H1 (cell line): ENCODE results near the gene SPOCK1. TPM values are rescaled to one million over a fixed set of nuclear protein-coding genes. Genes with fewer than 3 reads are reported as not detected.
A peak's percentile ranks its signal among the peaks of the same experiment; 100 is the strongest.

Experiments
- CTCF ChIA-PET: fragments of 300-600 bp; sonication (Branson Sonifier 250); formaldehyde crosslinking; loops from one replicate; lab custom pipeline; 2021; ENCODE audit not compliant: partially characterized antibody; lab: Charles Lee
- POLR2A ChIA-PET: fragments of 300-600 bp; sonication (Branson Sonifier 250); formaldehyde crosslinking; loops from one replicate; lab custom pipeline; 2021; ENCODE audit warnings: inconsistent platforms; ENCODE audit not compliant: partially characterized antibody; lab: Charles Lee
- DNase-seq, 2 experiments: peaks; one replicate each; pipeline versions ENCODE4 v3.0.0 to v3.0.0-alpha.2; 2010 to 2022; ENCODE audit warnings: low spot score in 2 of 2, low read depth in 1 of 2, mixed read lengths in 1 of 2
- FAIRE-seq: peaks from 2 replicates; lab custom pipeline; 2011; peaks lifted over from hg19 to GRCh38; lab: Jason Lieb, UNC
- H2AFZ ChIP-seq: 2 replicates; pipeline ENCODE4 v1.8.1; 2012; ENCODE audit warnings: low read length, inconsistent platforms
- H2AK5ac ChIP-seq: 2 replicates; pipeline ENCODE4 v1.6.1; 2013; ENCODE audit warnings: low read depth, low read length
- H2BK120ac ChIP-seq: replicated peaks from 2 replicates; pipeline ENCODE3; 2013; ENCODE audit warnings: low read depth, low read length, inconsistent platforms
- H2BK12ac ChIP-seq: 2 replicates; pipeline ENCODE4 v1.6.1; 2013; ENCODE audit warnings: low read depth, low read length
- H2BK15ac ChIP-seq: 2 replicates; pipeline ENCODE4 v1.6.1; 2013; ENCODE audit warnings: low read length
- H2BK20ac ChIP-seq: 2 replicates; pipeline ENCODE4 v1.6.1; 2013; ENCODE audit warnings: low read length
- H2BK5ac ChIP-seq: 2 replicates; pipeline ENCODE4 v1.6.1; 2013; ENCODE audit warnings: low read depth, low read length
- H3K14ac ChIP-seq: 2 replicates; pipeline ENCODE4 v1.6.1; 2013; ENCODE audit warnings: inconsistent platforms; ENCODE audit not compliant: insufficient read length
- H3K18ac ChIP-seq: 2 replicates; pipeline ENCODE4 v1.6.1; 2013; ENCODE audit warnings: low read length; ENCODE audit errors: extremely low read depth
- H3K23ac ChIP-seq: 2 replicates; pipeline ENCODE4 v1.6.1; 2013; ENCODE audit warnings: inconsistent platforms; ENCODE audit not compliant: insufficient read length
- H3K23me2 ChIP-seq: 2 replicates; pipeline ENCODE4 v1.6.1; 2013; ENCODE audit warnings: low read depth, low read length
- H3K27ac ChIP-seq: 2 replicates; pipeline ENCODE4 v1.6.1; 2011; ENCODE audit warnings: low read depth, low read length, inconsistent platforms
- H3K27me3 ChIP-seq, 4 experiments: replicated peaks in 1 of 4; 1 replicate in 1 of 4; 2 replicates in 3 of 4; pipeline versions ENCODE4 v1.6.1 to v1.8.1; 2011 to 2013; ENCODE audit warnings: low read length in 3 of 4, mild to moderate bottlenecking in 3 of 4, inconsistent platforms in 2 of 4, mixed read lengths in 2 of 4, moderate library complexity in 1 of 4; ENCODE audit not compliant: control insufficient read depth in 3 of 4, insufficient read depth in 3 of 4; ENCODE audit errors: extremely low read depth in 1 of 4
- H3K36me3 ChIP-seq, 4 experiments: 2 replicates each; pipeline versions ENCODE4 v1.6.1 to v1.8.1; 2011 to 2013; ENCODE audit warnings: mild to moderate bottlenecking in 4 of 4, low read length in 3 of 4, moderate library complexity in 2 of 4, control low read depth in 1 of 4, inconsistent platforms in 1 of 4; ENCODE audit not compliant: insufficient read depth in 4 of 4, control insufficient read depth in 2 of 4
- H3K4ac ChIP-seq: replicated peaks from 2 replicates; pipeline ENCODE3; 2013; ENCODE audit warnings: low read length, low read depth, mixed read lengths, inconsistent platforms; ENCODE audit not compliant: insufficient read length
- H3K4me1 ChIP-seq, 4 experiments: replicated peaks in 1 of 4; 1 replicate in 1 of 4; 2 replicates in 3 of 4; pipeline versions ENCODE4 v1.6.1 to v1.8.1; 2011 to 2013; ENCODE audit warnings: low read length in 3 of 4, inconsistent platforms in 2 of 4, mixed read lengths in 1 of 4; ENCODE audit not compliant: insufficient read depth in 4 of 4, control insufficient read depth in 3 of 4
- H3K4me2 ChIP-seq, 2 experiments: 2 replicates each; pipeline versions ENCODE4 v1.6.1 to v1.8.1; 2011 to 2013; ENCODE audit warnings: low read depth in 2 of 2, low read length in 2 of 2, control low read depth in 1 of 2, inconsistent platforms in 1 of 2, mild to moderate bottlenecking in 1 of 2; ENCODE audit not compliant: insufficient read depth in 1 of 2
- H3K4me3 ChIP-seq, 4 experiments: fragments of 200-600, 300-600 bp in 1 of 4; sonication (generic), shearing (Covaris generic), sonication (Bioruptor Twin) in 1 of 4; 2 replicates each; pipeline versions ENCODE4 v1.5.1 to v1.8.1; 2011 to 2016; ENCODE audit warnings: low read length in 4 of 4, low read depth in 3 of 4, control low read depth in 2 of 4, inconsistent platforms in 2 of 4, mild to moderate bottlenecking in 2 of 4, mixed read lengths in 1 of 4, moderate library complexity in 1 of 4; ENCODE audit not compliant: insufficient read depth in 2 of 4; ENCODE audit errors: extremely low read depth in 1 of 4
- H3K56ac ChIP-seq: replicated peaks from 2 replicates; pipeline ENCODE3; 2013; ENCODE audit warnings: low read depth, mild to moderate bottlenecking, mixed read lengths, low read length, inconsistent platforms; ENCODE audit not compliant: insufficient read length
- H3K79me1 ChIP-seq: 2 replicates; pipeline ENCODE4 v1.6.1; 2013; ENCODE audit warnings: low read depth, low read length, control low read depth
- H3K79me2 ChIP-seq, 2 experiments: 2 replicates each; pipeline versions ENCODE4 v1.6.1 to v1.8.1; 2012 to 2013; ENCODE audit warnings: low read length in 2 of 2, mild to moderate bottlenecking in 2 of 2, inconsistent platforms in 1 of 2; ENCODE audit not compliant: insufficient read depth in 2 of 2, control insufficient read depth in 1 of 2
- H3K9ac ChIP-seq, 4 experiments: replicated peaks in 1 of 4; 1 replicate in 1 of 4; 2 replicates in 3 of 4; pipeline versions ENCODE4 v1.6.1 to v1.8.1; 2011 to 2013; ENCODE audit warnings: low read depth in 3 of 4, low read length in 3 of 4, control low read depth in 2 of 4, mild to moderate bottlenecking in 2 of 4, moderate library complexity in 2 of 4, inconsistent platforms in 1 of 4; ENCODE audit errors: extremely low read depth in 1 of 4
- H3K9me3 ChIP-seq, 2 experiments: 2 replicates each; pipeline versions ENCODE4 v1.6.1 to v1.8.1; 2012 to 2013; ENCODE audit warnings: mild to moderate bottlenecking in 2 of 2, moderate library complexity in 2 of 2, control low read depth in 1 of 2, inconsistent platforms in 1 of 2, low read depth in 1 of 2, low read length in 1 of 2, mixed read lengths in 1 of 2; ENCODE audit not compliant: insufficient read depth in 2 of 2
- H4K20me1 ChIP-seq, 2 experiments: replicated peaks in 1 of 2; 2 replicates each; pipeline versions ENCODE3 to v1.8.1; 2011 to 2013; ENCODE audit warnings: inconsistent platforms in 2 of 2, low read length in 2 of 2, mild to moderate bottlenecking in 1 of 2; ENCODE audit not compliant: insufficient read depth in 2 of 2, control insufficient read depth in 1 of 2
- H4K5ac ChIP-seq: 2 replicates; pipeline ENCODE4 v1.6.1; 2013; ENCODE audit warnings: low read length, low read depth, mixed read lengths, inconsistent platforms; ENCODE audit not compliant: insufficient read length
- H4K8ac ChIP-seq: 2 replicates; pipeline ENCODE4 v1.8.0; 2013; ENCODE audit warnings: mild to moderate bottlenecking, moderate library complexity, low read length, inconsistent platforms; ENCODE audit not compliant: insufficient read depth; ENCODE audit errors: extremely low read depth
- H4K91ac ChIP-seq: replicated peaks from 2 replicates; pipeline ENCODE3; 2013; ENCODE audit warnings: low read length, mixed read lengths, inconsistent platforms; ENCODE audit not compliant: insufficient read length
- ATF2 ChIP-seq: IDR thresholded peaks from 2 replicates; pipeline ENCODE4 v1.6.1; 2012; ENCODE audit warnings: low read length, inconsistent platforms
- CEBPB ChIP-seq: IDR thresholded peaks from 2 replicates; pipeline ENCODE4 v1.6.1; 2012; ENCODE audit warnings: low read depth, low read length
- GABPA ChIP-seq: IDR thresholded peaks from 2 replicates; pipeline ENCODE4 v1.6.1; 2011; ENCODE audit warnings: mild to moderate bottlenecking, low read length, moderate library complexity, borderline replicate concordance; ENCODE audit not compliant: insufficient read depth
- WGBS, 2 experiments: shearing (Covaris generic) in 1 of 2; methylation state at CpG; one replicate each; pipeline versions ENCODE4 v1.1.6 to v1.1.7; 2013 to 2015; ENCODE audit warnings: low lambda C conversion rate in 2 of 2, mixed read lengths in 2 of 2, inconsistent platforms in 1 of 2, low coverage in 1 of 2, missing lambda C conversion rate in 1 of 2; ENCODE audit not compliant: insufficient replicate concordance in 2 of 2, insufficient coverage in 1 of 2, insufficient read length in 1 of 2; ENCODE audit errors: extremely low coverage in 1 of 2, missing lambda C conversion rate in 1 of 2; 5-methylcytosine and 5-hydroxymethylcytosine counted together
- polyA plus RNA-seq, 7 experiments: library from polyadenylated mRNA; depleted of rRNA in 3 of 7; stranded (reverse) in 5 of 7; unstranded in 2 of 7; fragments of >200 nt in 5 of 7; fragments of 200-250 nt in 2 of 7; gene quantifications; 1 replicate in 5 of 7; 2 replicates in 1 of 7; 4 replicates in 1 of 7; pipeline versions ENCODE4 v1.2.1 to v1.2.3, GENCODE V29; 2011 to 2013; ENCODE audit warnings: missing spikeins in 2 of 7, mixed read lengths in 2 of 7
- total RNA-seq: library from RNA; stranded (reverse); fragmentation: NEBNext Ultra II Directional; extraction: Animal tissue kit (Norgen Biotek cat#: 25700); gene quantifications from 2 replicates; pipeline ENCODE4 v1.2.1, GENCODE V29; 2021

Gene SPOCK1
- total and polyA plus RNA-seq, 2 of the 8 experiments (the other 6 are each of a cell fraction or from before 2014, with no cell fraction given), result 6.9 to 18.1 TPM

GRCh38 chr5:137269274-137269673 is 229.9 kb downstream of the SPOCK1 start:
- H3K9me3 ChIP-seq, result no peaks in the 10 kb centered on the region
- no peak overlapping the region for H3K27ac ChIP-seq
- no peak overlapping the region for H4K8ac ChIP-seq
- H4K5ac ChIP-seq, result no peak overlapping the region
- H2BK120ac ChIP-seq, result no peak overlapping the region
- H3K4me3 ChIP-seq, result no peak overlapping the region
- H2AK5ac ChIP-seq, result no peak overlapping the region
- H3K9ac ChIP-seq, result no peak overlapping the region
- no peaks in the 10 kb centered on the region for H3K4me1 ChIP-seq
- H2AFZ ChIP-seq, result 0 out of 2 replicates have a peak overlapping the region, but pooled peaks have one; percentile 30
- H3K4me2 ChIP-seq, result no peak overlapping the region
- H3K56ac ChIP-seq, result no peak overlapping the region
- WGBS, 2 experiments, result 86% methylated on average over 2 of the region's 2 CpGs; no CpG with 5 or more reads in 1 of the 2 experiments
- no peaks in the 10 kb centered on the region for H3K79me1 ChIP-seq
- DNase-seq (no peak), FAIRE-seq (no peak)
- no peak overlapping the region for H3K23ac ChIP-seq
- no peak overlapping the region for H2BK5ac ChIP-seq
- H2BK20ac ChIP-seq, result no peak overlapping the region
- H2BK15ac ChIP-seq, result no peak overlapping the region
- ChIA-PET CTCF (interaction anchor here (1.5 kb wide), 1 partner anchor 51 kb away, joined by 3 read pairs; no protein-coding TSS in a partner anchor), POLR2A (no interaction called here)
- H4K20me1 ChIP-seq, result no peaks in the 10 kb centered on the region
- no peaks in the 10 kb centered on the region for H3K27me3 ChIP-seq
- no peak overlapping the region for H3K18ac ChIP-seq
- no peak overlapping the region for H3K4ac ChIP-seq
- no peak overlapping the region for H2BK12ac ChIP-seq
- no peaks in the 10 kb centered on the region for H3K23me2 ChIP-seq
- no peak overlapping the region for H4K91ac ChIP-seq
- H3K79me2 ChIP-seq, result no peaks in the 10 kb centered on the region
- H3K14ac ChIP-seq, result no peak overlapping the region
- no peaks in the 10 kb centered on the region for H3K36me3 ChIP-seq
- TF ChIP-seq ATF2 (no peak), GABPA (no peak), CEBPB (no peak)
